TTC549 (cell line): Measurements from ENCODE around the gene HMOX2.

Experiments
- FAIRE-seq: peaks from 2 replicates; lab custom pipeline; 2012; peaks lifted over from hg19 to GRCh38; lab: Jason Lieb, UNC

Gene HMOX2, protein sequence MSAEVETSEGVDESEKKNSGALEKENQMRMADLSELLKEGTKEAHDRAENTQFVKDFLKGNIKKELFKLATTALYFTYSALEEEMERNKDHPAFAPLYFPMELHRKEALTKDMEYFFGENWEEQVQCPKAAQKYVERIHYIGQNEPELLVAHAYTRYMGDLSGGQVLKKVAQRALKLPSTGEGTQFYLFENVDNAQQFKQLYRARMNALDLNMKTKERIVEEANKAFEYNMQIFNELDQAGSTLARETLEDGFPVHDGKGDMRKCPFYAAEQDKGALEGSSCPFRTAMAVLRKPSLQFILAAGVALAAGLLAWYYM

DNA sequence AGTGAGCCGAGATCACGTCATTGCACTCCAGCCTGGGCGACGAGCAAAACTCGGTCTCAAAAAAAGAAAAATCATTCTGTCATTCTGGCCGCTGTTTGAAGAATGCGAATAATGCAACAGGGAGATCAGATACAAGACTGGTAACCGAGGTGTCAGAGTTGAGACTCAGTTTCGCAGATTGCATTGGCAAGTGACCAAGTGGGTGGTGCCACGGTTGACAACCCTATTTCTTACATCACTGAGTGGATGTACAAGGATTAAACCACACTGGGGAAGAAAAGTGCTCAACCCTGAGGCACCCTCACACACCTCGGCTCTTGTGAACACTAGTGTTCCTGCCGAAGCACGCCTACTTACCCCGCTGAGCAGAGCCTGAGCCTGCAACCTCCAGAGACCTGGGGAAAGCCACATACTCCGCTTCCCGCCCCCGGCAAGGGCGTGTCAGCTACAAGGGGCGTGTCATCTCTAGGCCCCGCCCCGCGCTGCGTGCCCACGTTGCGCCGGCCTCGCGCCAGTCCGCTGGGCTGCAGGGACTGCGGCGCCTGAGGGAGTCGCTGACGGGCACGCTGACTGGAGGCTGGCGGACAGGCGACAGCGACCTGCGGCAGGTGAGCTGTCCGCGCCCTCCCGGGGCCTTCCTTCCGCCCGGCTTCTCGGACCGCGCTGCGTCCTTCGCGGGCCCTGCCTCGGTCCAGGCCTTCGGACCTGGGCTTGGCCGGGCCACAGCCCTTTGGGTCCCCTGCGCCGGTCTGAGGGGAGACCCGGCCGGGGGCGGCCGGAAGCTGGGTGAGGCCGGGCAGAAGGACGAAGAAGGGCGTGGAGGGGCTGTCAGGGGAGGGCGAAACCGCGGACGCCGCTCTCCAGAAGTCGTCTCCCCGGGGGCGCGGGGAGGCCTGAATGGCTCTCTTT, at the start of gene HMOX2:
Gene HMOX2, plus strand, starts transcription at position 519 of the 909 bp plus-strand sequence. CDS start 29,127 bp downstream, outside the sequence.
- FAIRE-seq: no peak

DNA sequence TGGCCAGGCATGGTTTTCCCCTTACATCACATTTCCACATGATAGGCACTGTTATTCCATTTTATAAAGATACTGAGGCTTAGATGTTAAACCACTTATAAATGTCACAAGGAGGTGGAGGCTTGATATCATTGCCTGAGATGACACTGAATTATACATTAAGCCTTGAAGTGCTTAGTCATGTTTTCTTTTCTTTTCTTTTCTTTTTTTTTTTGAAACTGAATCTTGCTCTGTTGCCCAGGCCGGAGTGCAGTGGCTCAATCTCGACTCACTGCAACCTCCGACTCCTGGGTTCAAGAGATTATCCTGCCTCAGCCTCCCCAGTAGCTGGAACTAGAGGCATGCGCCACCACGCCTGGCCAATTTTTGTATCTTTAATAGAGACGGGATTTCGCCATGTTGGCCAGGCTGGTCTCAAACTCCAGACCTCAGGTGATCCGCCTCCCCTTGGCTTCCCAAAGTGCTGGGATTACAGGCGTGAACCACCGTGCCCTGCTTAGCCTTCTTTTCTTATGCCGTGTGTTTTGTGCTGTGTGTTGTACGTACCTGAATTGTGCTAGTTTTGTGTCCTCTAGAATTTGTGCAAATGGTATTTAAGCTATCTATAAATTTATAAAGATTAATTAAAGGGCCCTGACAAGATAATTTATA, 49.4 kb upstream of the HMOX2 start:
- FAIRE-seq: no peak

DNA sequence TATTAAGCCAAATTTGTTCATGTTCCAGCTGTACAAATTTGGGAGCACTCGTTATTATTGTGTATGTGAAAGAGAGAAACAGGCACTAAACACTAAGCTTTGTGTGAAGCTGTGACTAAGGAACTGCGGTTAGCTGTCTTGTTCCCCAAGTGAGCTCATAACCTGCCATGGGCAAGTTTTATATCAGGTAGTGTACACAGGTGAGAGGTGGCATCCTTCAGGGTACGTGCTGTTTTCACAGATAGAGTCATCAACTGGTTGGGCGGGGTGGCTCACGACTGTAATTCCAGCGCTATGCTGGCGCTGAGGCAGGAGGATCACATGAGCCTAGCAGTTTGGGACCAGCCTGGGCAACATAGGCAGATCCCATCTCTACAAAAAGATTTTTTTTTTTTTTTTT, 47.7 kb upstream of the HMOX2 start:
- FAIRE-seq: no peak

DNA sequence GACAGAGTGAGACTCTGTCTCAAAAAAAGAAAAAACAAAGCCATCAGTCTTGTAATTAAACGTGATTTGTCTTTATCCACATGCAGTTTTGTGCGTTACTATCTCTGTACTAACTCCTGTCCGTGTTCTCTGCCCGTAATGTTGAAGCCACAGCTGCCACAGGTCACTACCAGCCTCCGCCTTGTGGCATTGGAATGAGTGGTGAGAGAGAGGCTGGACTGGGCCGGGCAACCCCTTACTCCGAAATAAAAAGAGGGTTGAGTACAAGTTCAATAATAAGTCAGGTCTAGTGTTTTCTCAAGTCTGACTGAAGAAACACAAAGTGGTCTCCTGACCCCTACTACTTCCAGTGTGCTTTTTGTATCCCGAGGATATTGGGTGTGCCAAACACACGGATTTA, 45.2 kb upstream of the HMOX2 start:
- FAIRE-seq: no peak

DNA sequence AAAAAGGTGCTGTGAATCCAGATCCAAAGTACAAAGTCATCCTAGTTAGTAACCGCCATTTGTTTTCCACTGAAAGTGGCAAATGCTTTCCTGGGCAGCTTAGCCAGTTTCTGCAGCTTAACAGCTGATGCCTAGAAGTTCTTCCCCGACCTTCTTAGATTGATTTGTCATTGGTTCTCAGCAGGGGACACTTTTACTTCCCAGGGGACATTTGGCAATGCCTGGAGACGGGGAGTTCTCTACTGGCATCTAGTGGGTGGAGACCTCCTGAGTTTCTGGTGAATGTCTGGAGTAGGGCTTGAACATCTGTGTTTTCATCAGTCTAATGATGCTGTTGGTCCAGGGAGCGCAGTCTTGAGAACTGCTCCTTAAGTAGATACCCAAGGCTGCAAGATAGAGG, 43.0 kb upstream of the HMOX2 start:
- FAIRE-seq: no peak

DNA sequence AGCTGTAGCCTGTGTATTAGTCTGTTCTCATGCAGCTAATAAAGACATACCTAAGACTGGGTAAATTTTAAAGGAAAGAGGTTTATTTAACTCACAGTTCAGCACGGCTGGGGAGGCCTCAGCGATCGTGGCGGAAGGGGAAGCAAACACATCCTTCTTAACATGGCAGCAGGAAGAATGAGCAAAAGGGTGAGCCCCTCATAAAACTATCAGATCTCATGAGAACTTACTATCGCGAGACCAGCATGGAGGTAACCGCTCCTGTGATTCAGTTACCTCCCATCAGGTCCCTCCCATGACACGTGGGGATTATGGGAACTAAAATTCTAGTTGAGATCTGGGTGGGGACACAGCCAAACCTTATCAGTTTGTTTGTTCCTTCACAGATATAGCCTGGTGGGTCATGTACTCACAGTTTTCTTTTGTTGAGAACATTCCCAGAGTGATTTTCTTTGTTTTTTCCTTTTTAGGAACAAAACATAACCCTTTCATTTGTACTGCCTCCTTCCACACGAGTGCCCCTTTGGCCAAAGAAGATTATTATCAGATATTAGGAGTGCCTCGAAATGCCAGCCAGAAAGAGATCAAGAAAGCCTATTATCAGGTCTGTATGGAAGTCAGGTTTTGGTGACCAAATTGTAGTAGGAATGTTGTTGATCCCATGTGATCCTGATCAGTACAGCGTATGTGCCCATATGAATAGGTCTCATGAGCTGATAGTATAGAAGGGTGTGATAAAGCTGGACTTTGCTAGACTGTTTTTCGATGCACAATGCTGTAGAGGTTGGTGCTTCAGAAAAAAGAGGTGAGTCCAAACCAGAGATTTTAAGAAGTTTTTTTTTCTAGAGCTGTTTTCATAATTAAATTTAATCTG, 42.0 kb upstream of the HMOX2 start:
- FAIRE-seq: no peak

DNA sequence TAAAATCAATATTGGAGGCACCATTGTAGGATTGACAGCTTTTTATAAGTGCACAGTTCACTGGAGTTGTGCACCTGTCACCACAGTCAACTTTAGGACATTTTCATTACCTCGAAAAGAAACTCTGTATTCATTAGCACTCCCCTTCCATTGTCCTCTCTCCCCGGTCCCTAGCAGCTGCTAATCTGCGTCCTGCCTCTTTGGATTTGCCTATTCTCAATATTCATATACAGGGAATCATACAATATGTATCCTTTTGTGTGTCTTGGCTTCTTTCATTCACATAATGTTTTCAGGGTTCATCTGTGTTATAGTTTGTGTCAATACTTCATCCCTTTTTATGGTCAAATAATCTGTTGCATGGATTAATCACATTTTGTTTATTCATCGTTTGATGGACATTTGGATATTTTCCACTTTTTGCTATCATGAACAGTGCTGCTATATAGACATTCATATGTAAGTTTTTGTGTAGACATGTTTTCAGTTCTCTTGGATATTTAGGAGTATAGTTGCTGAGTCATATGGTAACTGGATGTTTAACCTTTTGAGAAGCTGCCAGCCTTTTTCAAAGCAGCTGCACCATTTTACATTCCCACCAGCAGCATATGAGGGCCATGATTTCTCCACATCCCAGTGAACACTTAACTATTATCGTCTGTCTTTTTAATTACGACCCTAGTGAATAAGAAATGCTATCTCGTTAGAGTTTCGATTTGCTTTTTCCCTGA, 40.7 kb upstream of the HMOX2 start:
- no peak for FAIRE-seq

DNA sequence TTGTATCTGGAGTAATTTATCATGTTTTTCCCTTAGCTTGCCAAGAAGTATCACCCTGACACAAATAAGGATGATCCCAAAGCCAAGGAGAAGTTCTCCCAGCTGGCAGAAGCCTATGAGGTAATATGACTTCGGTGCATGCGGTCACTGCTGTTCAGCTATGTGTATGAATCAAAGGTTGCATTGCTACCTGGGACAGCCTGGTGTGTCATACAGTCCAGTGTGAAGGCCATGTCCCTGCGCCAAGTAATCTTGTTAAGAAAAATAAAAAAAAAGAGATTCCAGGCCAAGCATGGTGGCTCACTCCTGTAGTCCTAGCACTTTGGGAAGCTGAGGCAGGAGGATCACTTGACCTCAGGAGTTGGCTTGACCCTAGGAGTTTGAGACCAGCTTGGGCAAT, 38.8 kb upstream of the HMOX2 start:
- no peak for FAIRE-seq

DNA sequence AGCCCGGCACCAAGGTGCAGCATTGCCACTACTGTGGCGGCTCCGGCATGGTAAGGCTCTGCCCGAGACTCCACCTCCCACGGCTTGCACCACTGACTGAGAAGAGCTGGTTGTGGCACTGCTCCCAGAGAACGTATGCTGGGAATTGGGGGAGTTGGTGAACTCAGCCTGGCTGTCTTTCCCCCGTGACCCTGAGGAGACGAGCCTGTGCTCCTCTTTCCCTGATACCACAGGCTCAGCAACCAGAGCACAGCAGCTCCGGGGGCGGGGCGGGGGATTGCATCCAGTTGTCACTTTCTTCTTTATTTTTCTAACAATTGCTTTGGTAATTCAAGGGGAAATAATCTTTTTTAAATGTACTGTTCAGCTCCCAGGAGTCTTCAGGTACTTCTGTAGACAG, 33.8 kb upstream of the HMOX2 start:
- no peak for FAIRE-seq

DNA sequence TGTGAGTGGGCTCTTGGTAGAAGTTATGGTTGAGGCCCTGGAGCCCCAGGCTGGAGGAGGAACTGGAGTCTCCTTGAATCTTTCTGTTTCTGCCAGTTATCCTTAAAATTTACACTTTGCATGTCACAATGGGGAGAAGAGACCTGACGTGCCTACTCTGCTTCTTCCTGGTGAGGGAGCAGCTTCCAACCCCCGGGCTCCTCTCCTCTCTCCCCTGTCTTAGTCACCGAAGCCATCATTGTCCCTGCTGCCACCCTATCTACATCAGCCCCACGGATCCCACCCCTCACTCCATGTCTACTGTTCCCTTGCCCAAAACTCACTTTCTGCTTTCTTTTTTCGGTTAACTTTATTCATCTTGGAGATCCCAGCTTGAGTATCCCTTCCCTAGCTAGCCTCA, 32.9 kb upstream of the HMOX2 start:
- no peak for FAIRE-seq

DNA sequence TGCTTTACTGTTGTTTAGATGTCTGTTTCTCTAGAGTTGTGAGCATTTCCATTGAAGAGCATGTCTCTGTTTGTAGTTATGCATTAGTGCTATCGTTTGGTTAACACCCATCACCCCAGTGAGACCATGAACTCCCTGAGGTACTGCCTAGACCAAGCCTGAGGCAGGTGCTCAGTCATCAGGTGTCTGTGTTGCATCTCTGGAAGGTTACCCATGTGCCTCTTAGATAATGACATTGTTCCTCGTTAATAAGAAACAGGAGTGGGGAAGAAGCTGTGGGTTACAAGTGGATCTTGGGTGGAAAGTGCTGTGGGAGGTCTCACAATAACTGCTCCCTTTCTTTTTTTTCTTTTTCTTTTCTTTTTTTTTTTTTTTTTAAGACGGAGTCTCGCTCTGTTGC, 32.2 kb upstream of the HMOX2 start:
- FAIRE-seq: no peak

DNA sequence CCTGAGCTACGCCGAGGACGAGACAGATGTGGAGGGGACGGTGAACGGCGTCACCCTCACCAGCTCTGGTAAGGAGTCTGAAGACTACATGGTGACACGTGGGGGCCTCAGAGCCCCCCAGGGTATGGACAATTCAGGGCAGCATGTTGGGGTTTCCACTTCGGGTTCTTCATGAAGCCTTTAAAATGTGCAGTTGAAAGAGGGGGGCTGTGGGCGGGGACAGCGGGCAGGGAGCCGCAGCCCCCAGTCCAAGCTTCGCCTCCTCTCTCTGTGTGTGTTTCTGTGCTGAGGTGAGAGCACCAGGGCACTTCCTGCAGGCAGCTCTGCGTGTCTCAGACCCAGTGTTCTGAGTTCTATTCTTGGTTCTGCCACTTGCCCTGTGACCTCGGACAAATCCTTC, 25.8 kb upstream of the HMOX2 start:
- no peak for FAIRE-seq

DNA sequence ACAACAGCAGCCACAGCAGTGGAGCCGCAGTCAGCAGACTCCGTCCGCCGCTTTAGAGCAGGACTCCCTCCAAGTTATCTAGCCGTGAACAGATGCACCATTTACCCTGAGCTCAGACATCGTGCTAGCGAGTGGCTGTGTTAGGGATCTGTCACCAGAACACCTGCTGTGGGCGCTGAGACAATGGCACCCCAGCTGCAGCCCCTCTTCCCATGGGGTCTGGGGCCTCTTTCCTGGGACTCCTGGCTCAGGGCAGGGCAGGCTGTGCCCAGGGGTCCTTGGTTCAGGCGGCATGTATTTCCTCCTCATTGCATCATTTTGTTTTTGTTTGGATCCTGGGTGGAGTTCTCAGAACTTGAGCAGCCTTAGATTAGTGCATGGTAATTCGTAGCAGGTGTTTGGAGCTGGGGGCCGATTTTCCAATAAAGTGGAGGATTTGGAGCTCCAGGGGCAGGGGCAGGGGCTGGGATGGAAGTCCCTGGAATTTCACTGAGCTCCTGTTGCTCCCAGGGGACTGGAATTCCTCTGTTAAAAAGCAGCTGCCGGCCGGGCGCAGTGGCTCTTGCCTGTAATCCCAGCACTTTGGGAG, 25.2 kb upstream of the HMOX2 start:
- no peak for FAIRE-seq

DNA sequence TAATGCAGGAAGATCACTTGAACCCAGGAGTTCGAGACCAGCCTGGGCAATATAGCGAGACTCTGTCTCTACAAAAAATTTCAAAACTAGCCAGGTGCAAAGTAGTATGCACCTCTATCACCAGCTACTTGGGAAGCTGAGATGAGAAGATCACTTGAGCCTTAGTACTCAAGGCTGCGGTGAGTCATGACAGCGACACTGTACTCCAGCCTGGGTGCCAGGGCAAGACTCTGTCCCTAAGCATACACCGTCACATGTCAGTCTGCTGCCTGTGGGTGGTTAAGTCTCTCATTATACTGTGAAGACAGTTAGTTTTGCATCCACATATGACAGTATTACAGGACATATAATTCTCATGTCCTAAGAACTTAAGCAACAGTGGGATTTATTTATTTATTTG, 23.5 kb upstream of the HMOX2 start:
- FAIRE-seq: no peak

DNA sequence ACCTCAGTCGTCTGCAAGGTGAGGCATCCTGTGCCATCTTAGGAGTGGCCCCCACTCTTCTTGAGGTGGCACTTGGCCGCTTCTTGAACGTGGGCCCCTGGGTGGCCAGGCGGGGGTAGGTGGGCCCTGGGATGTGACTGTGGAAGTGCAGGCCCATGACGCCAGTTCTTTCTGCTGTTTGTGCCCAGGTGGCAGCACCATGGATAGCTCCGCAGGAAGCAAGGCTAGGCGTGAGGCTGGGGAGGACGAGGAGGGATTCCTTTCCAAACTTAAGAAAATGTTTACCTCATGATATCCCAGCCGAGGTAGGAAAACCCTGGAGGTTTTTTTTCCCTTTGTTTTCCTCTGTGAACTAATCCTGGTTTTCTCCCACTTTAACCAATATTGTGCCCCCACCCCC, 21.6 kb upstream of the HMOX2 start:
- no peak for FAIRE-seq

DNA sequence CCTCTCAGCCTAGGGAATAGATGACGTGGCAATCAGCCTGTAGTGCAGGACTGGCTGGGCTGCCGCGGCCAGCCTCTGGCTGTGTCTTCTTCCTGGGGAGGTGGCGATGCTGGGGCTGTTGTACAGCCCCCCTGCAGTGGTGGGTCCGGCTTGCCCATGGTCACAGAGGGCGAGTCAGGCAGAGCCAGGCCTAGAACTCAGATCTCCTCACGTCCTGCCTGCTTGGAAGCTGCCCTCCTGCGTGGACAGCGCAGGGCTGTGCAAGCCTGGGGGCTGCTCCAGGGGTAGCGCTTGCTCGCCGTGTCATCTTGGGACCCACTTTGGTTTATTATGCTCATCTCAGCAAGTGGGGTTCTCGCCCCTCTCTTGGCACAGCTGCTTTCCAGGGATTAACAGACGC, 21.1 kb upstream of the HMOX2 start:
- FAIRE-seq: no peak

DNA sequence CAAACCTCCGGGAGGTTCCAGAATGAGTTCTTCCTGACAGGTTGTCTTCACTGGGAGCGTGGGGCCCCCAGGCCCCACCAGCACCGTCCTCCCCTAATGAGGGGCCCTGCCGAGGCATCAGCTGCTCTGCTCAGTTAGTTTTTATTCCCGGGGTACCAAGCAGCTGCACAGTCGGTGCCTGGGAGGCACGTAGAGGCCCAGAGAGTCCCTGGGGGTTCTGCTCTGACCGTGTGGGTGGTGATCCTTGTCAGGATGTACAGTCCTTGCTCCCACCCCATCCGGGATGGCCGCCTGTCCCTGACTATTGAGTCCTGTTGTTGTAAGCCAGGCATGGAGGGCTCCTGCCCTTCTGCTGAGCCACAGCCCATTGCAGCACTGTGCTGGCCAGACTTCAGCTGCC, 20.2 kb upstream of the HMOX2 start:
- FAIRE-seq: no peak

DNA sequence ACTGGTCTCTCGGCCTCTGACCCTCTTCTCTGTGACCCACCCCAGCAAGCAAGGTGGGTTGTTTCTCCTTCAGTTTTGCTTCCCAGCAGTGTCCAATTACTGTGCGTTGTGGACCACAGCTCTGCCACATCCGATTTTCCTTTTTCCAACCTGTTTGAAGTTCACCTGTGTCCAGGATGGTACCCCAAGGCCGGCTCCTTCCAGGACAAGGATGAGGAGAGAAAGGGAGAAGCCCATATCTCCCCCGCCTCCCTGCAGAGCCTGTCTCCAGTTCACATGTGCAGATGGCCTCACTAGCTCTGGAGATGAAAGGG, 15.3 kb upstream of the HMOX2 start:
- no peak for FAIRE-seq

DNA sequence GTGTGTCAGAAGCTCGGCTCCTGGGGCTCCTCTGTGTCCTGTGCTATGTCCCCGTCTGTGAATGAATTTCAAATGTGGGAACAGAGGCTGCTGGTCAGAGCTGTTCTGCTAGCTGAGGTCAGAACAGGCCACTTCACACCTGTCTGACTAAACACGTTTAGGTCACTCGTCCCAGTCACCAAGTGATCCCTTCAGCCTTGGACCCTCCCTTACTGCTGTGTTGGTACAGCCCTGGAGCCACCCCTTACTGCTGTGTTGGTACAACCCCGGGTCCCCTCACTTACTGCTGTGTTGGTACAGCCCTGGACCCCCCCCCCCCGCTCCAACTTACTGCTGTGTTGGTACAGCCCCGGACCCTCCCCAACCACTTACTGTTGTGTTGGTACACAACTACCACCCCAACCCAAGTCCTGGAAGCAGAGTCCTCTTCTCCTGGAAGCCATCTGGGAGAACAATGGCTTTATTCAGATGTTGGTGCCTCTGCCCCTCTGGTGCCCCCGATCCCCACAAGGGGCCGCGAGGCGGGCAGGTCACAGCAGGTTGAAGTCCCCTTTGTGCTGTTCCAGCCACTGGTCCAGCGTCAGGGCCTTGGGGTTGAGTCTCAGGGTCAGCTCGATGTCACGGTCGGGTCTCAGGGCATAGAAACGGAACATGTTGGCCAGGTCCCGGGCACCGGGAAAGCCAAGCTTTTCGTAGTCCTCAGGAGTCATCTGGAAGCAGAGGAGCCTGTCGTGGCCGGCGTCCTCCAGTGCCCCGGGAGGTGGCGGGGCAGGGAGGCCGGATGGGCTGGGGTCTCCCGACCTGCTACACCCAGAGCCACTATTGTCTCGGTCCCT, 14.7 kb upstream of the HMOX2 start:
- no peak for FAIRE-seq

DNA sequence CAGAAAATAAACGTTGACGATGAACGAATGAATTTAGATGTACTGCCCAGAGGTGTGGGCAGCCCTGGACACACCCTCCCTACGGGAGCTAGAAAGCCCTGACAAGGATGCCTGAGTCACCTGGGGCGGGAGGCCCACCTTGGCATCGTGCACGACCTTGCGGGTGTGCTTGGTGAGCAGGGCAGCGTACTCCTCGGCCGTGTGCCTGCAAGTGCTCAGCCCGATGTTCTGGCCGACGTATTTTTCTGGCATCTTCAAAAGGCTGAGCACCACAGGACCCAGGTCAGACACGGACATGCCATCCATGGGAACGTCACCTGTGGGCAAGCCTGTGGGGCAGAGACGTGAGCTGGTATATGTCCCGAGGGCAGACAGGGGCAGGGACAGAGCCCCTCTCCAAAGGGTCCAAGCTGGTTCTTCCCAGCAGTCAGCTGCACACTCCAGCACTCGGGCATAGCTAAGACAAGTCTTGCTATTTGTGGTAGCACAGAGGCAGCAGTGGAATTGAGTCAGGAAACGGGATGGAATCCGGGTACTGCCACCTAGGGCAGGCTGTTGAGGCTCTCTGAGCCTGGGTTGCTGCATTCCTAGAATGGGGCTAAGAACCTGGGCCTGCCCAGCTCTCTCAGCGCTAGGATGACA, 12.6 kb upstream of the HMOX2 start:
- no peak for FAIRE-seq
